Caco-2 (cell line): ENCODE data around the gene SYTL2. TPM values are rescaled to one million over a fixed set of nuclear protein-coding genes. Genes with fewer than 3 reads are reported as not detected.

Source experiments
- total RNA-seq: library from RNA; stranded (reverse); gene quantifications from 2 replicates; pipeline ENCODE4 v1.2.3, GENCODE V29; 2022

The SYTL2 gene
- total RNA-seq, 1 experiment from 2014 or later = 110 TPM

Other genes with a start within 250 kb of the SYTL2 start
- 21.5 and 21.6 TPM in 2 replicates for gene DLG2, start 183.8 kb downstream of the SYTL2 start, total RNA-seq
- gene TMEM126B, start 182.5 kb downstream of the SYTL2 start, total RNA-seq = 141 and 144 TPM in 2 replicates
- gene TMEM126A, start 163.2 kb downstream of the SYTL2 start, total RNA-seq = 35.5 and 37.7 TPM in 2 replicates
- 99.4 and 101 TPM in 2 replicates for gene CREBZF, start 146.0 kb downstream of the SYTL2 start, total RNA-seq
- 2.0 and 2.6 TPM in 2 replicates for gene CCDC89, start 124.9 kb downstream of the SYTL2 start, total RNA-seq
- gene CCDC83, start 44.2 kb upstream of the SYTL2 start, total RNA-seq = not detected in 2 replicates